Memory B cell (primary cell): ENCODE data around the gene KRT23.

Source experiments
- ATAC-seq: fragments of 150-1000 bp; cut with Tn5 transposase; 2 replicates; pipeline ENCODE4 v1.10.0; 2021; ENCODE audit warnings: low read depth, mild to moderate bottlenecking, moderate library complexity
- DNase-seq, 2 donors: peaks; one replicate each; pipeline ENCODE4 v3.0.0; 2022; ENCODE audit warnings: low spot score in 2 of 2
- H3K27ac Mint-ChIP-seq: one replicate; pipeline ENCODE4 v1.8.0; 2022; ENCODE audit warnings: mild to moderate bottlenecking, moderate library complexity, mixed read lengths
- H3K27me3 Mint-ChIP-seq: one replicate; pipeline ENCODE4 v1.8.0; 2022; ENCODE audit warnings: mixed read lengths
- H3K36me3 Mint-ChIP-seq: one replicate; pipeline ENCODE4 v1.8.0; 2022; ENCODE audit warnings: mild to moderate bottlenecking, mixed read lengths
- H3K4me1 Mint-ChIP-seq: one replicate; pipeline ENCODE4 v1.8.0; 2022; ENCODE audit warnings: mixed read lengths
- H3K4me3 Mint-ChIP-seq: one replicate; pipeline ENCODE4 v1.8.0; 2022; ENCODE audit warnings: mild to moderate bottlenecking, moderate library complexity, mixed read lengths
- H3K9me3 Mint-ChIP-seq: one replicate; pipeline ENCODE4 v1.8.0; 2022; ENCODE audit warnings: mixed read lengths

Gene KRT23

GRCh38 chr17:40912486-40913210, 24.8 kb downstream of the KRT23 start:
- ATAC-seq: no peak
- Mint-ChIP-seq H3K27ac (no peak overlapping the region), H3K4me3 (no peak overlapping the region), H3K36me3 (no peaks in the 10 kb centered on the region), H3K9me3 (no peaks in the 10 kb centered on the region), H3K4me1 (peaks cover 4% of the 10 kb centered on the region), H3K27me3 (peaks cover 11% of the 10 kb centered on the region)
- no peak for DNase-seq

GRCh38 chr17:40910441-40910841, 27.0 kb downstream of the KRT23 start:
- peaks cover 23% of the 10 kb centered on the region for H3K27me3 Mint-ChIP-seq
- no peak overlapping the region for H3K4me3 Mint-ChIP-seq
- DNase-seq (no peak), ATAC-seq (no peak)
- no peaks in the 10 kb centered on the region for H3K9me3 Mint-ChIP-seq
- no peaks in the 10 kb centered on the region for H3K4me1 Mint-ChIP-seq
- no peaks in the 10 kb centered on the region for H3K36me3 Mint-ChIP-seq
- no peak overlapping the region for H3K27ac Mint-ChIP-seq

- H3K36me3 Mint-ChIP-seq: no peaks in the 10 kb centered on the region
- H3K4me3 Mint-ChIP-seq: no peak overlapping the region
- H3K27me3 Mint-ChIP-seq: peaks cover 25% of the 10 kb centered on the region
- no peaks in the 10 kb centered on the region for H3K9me3 Mint-ChIP-seq
- ATAC-seq (no peak), DNase-seq (no peak)
- no peaks in the 10 kb centered on the region for H3K4me1 Mint-ChIP-seq
- H3K27ac Mint-ChIP-seq: no peak overlapping the region
These were observed 27.7 kb downstream of the KRT23 start for GRCh38 chr17:40909755-40910154.

- ATAC-seq (peak; percentile 75), DNase-seq (peak; percentile 41 to 50)
- H3K27me3 Mint-ChIP-seq: peaks cover 28% of the 10 kb centered on the region
- H3K9me3 Mint-ChIP-seq: no peaks in the 10 kb centered on the region
- H3K36me3 Mint-ChIP-seq: no peaks in the 10 kb centered on the region
- no peak overlapping the region for H3K27ac Mint-ChIP-seq
- H3K4me1 Mint-ChIP-seq: no peaks in the 10 kb centered on the region
- no peak overlapping the region for H3K4me3 Mint-ChIP-seq
These were observed 28.1 kb downstream of the KRT23 start for GRCh38 chr17:40909351-40909750.

GRCh38 chr17:40906613-40907012, 30.8 kb downstream of the KRT23 start:
- Mint-ChIP-seq H3K9me3 (no peaks in the 10 kb centered on the region), H3K27me3 (peaks cover 25% of the 10 kb centered on the region), H3K4me1 (peaks cover 4% of the 10 kb centered on the region), H3K36me3 (no peaks in the 10 kb centered on the region), H3K27ac (no peak overlapping the region), H3K4me3 (no peak overlapping the region)
- no peak for ATAC-seq
- DNase-seq: no peak

- H3K27me3 Mint-ChIP-seq: peaks cover 29% of the 10 kb centered on the region
These were observed 32.1 kb downstream of the KRT23 start for GRCh38 chr17:40905370-40905769.

GRCh38 chr17:40903129-40903847, 34.2 kb downstream of the KRT23 start:
- no peak for DNase-seq
- no peak for ATAC-seq
- no peaks in the 10 kb centered on the region for H3K9me3 Mint-ChIP-seq
- H3K27me3 Mint-ChIP-seq: peaks cover 25% of the 10 kb centered on the region
- no peaks in the 10 kb centered on the region for H3K36me3 Mint-ChIP-seq
- H3K4me3 Mint-ChIP-seq: no peak overlapping the region
- H3K4me1 Mint-ChIP-seq: peaks cover 4% of the 10 kb centered on the region
- no peak overlapping the region for H3K27ac Mint-ChIP-seq

More at GRCh38 chr17:40905370-40905769, 32.1 kb downstream of the KRT23 start:
- no peaks in the 10 kb centered on the region for H3K9me3 Mint-ChIP-seq
- no peak overlapping the region for H3K27ac Mint-ChIP-seq
- peaks cover 4% of the 10 kb centered on the region for H3K4me1 Mint-ChIP-seq
- no peaks in the 10 kb centered on the region for H3K36me3 Mint-ChIP-seq
- no peak overlapping the region for H3K4me3 Mint-ChIP-seq
- no peak for ATAC-seq
- DNase-seq: no peak

GRCh38 chr17:40902498-40902897, 34.9 kb downstream of the KRT23 start:
- Mint-ChIP-seq H3K36me3 (no peaks in the 10 kb centered on the region), H3K27me3 (peaks cover 23% of the 10 kb centered on the region), H3K27ac (no peak overlapping the region), H3K9me3 (no peaks in the 10 kb centered on the region), H3K4me1 (peaks cover 4% of the 10 kb centered on the region), H3K4me3 (no peak overlapping the region)
- no peak for DNase-seq
- ATAC-seq: no peak

- Mint-ChIP-seq H3K27me3 (peaks cover 21% of the 10 kb centered on the region), H3K27ac (no peak overlapping the region), H3K9me3 (no peaks in the 10 kb centered on the region), H3K4me1 (peaks cover 4% of the 10 kb centered on the region), H3K36me3 (no peaks in the 10 kb centered on the region), H3K4me3 (no peak overlapping the region)
- ATAC-seq (no peak), DNase-seq (no peak)
These were observed 35.4 kb downstream of the KRT23 start for GRCh38 chr17:40901981-40902474.

GRCh38 chr17:40900809-40901356, 36.6 kb downstream of the KRT23 start:
- no peak for DNase-seq
- Mint-ChIP-seq H3K4me1 (peaks cover 4% of the 10 kb centered on the region), H3K4me3 (no peak overlapping the region), H3K9me3 (no peaks in the 10 kb centered on the region), H3K36me3 (no peaks in the 10 kb centered on the region), H3K27ac (no peak overlapping the region), H3K27me3 (peaks cover 15% of the 10 kb centered on the region)
- no peak for ATAC-seq

GRCh38 chr17:40896916-40897455, 40.5 kb downstream of the KRT23 start:
- Mint-ChIP-seq H3K4me1 (peaks cover 8% of the 10 kb centered on the region), H3K27ac (no peak overlapping the region), H3K9me3 (no peaks in the 10 kb centered on the region), H3K36me3 (no peaks in the 10 kb centered on the region), H3K27me3 (peaks cover 15% of the 10 kb centered on the region), H3K4me3 (no peak overlapping the region)
- no peak for DNase-seq
- ATAC-seq: no peak

GRCh38 chr17:40895106-40895730, 42.2 kb downstream of the KRT23 start:
- no peak overlapping the region for H3K27ac Mint-ChIP-seq
- no peak overlapping the region for H3K4me3 Mint-ChIP-seq
- ATAC-seq: no peak
- H3K4me1 Mint-ChIP-seq: peaks cover 8% of the 10 kb centered on the region
- no peaks in the 10 kb centered on the region for H3K9me3 Mint-ChIP-seq
- H3K36me3 Mint-ChIP-seq: no peaks in the 10 kb centered on the region
- DNase-seq: no peak
- peaks cover 11% of the 10 kb centered on the region for H3K27me3 Mint-ChIP-seq

GRCh38 chr17:40888196-40888720, 49.2 kb downstream of the KRT23 start:
- Mint-ChIP-seq H3K9me3 (no peaks in the 10 kb centered on the region), H3K27ac (no peak overlapping the region), H3K4me3 (no peak overlapping the region), H3K4me1 (peaks cover 5% of the 10 kb centered on the region), H3K27me3 (peaks cover 18% of the 10 kb centered on the region), H3K36me3 (no peaks in the 10 kb centered on the region)
- ATAC-seq (no peak), DNase-seq (no peak)

- no peaks in the 10 kb centered on the region for H3K9me3 Mint-ChIP-seq
- no peak for ATAC-seq
These were observed 51.4 kb downstream of the KRT23 start for GRCh38 chr17:40886090-40886489.

More at GRCh38 chr17:40886090-40886489, 51.4 kb downstream of the KRT23 start:
- no peak for DNase-seq
- H3K4me3 Mint-ChIP-seq: no peak overlapping the region
- H3K27me3 Mint-ChIP-seq: peaks cover 14% of the 10 kb centered on the region
- no peaks in the 10 kb centered on the region for H3K36me3 Mint-ChIP-seq
- no peaks in the 10 kb centered on the region for H3K4me1 Mint-ChIP-seq
- no peak overlapping the region for H3K27ac Mint-ChIP-seq
